ENCODE results near the gene EXOC2.

- no peak for TF ChIP-seq CTCF (IDR thresholded peaks at IDR 0.05; ENCODE audit: insufficient read depth, low read depth, low read length)
- TF ChIP-seq EZH2 (IDR thresholded peaks at IDR 0.05; ENCODE audit: insufficient read depth, low read length) = no peak
These were observed 16.6 kb upstream of the EXOC2 start for GRCh38 chr6:709471-710056.
